ENCODE measurements around the gene ALOX12B.
"Not testable (repeated sequence)": the region's sequence is repeated elsewhere in the genome, so short reads cannot be mapped to it uniquely, and the experiment has no call there.

The ALOX12B gene

GRCh38 chr17:8063761-8064534 is 23.6 kb downstream of the ALOX12B start:
- no peak for DNase-seq

GRCh38 chr17:8062807-8063483 is 24.6 kb downstream of the ALOX12B start:
- no peak for DNase-seq

GRCh38 chr17:8062435-8062806 is 25.1 kb downstream of the ALOX12B start:
- DNase-seq, result no peak

- not testable (repeated sequence) for DNase-seq
Measured at GRCh38 chr17:8061851-8062250, 25.7 kb downstream of the ALOX12B start.

GRCh38 chr17:8060274-8060673 is 27.2 kb downstream of the ALOX12B start:
- no peak for DNase-seq

- DNase-seq, result no peak
Measured at GRCh38 chr17:8059131-8059530, 28.4 kb downstream of the ALOX12B start.

- DNase-seq, result peak; percentile 82
Measured at GRCh38 chr17:8057691-8058114, 29.8 kb downstream of the ALOX12B start.

- no peak for DNase-seq
Measured at GRCh38 chr17:8056976-8057625, 30.4 kb downstream of the ALOX12B start.

- DNase-seq, result no peak
Measured at GRCh38 chr17:8056232-8056975, 31.1 kb downstream of the ALOX12B start.

- DNase-seq, result no peak
Measured at GRCh38 chr17:8055851-8056231, 31.7 kb downstream of the ALOX12B start.

- no peak for DNase-seq
Measured at GRCh38 chr17:8053600-8053999, 33.9 kb downstream of the ALOX12B start.

- DNase-seq, result no peak
Measured at GRCh38 chr17:8052256-8053252, 35.0 kb downstream of the ALOX12B start.

- DNase-seq, result no peak
Measured at GRCh38 chr17:8051831-8052230, 35.7 kb downstream of the ALOX12B start.

GRCh38 chr17:8048736-8049135 is 38.8 kb downstream of the ALOX12B start:
- no peak for DNase-seq

GRCh38 chr17:8048236-8048635 is 39.3 kb downstream of the ALOX12B start:
- DNase-seq, result no peak

GRCh38 chr17:8047769-8048110 is 39.8 kb downstream of the ALOX12B start:
- no peak for DNase-seq

GRCh38 chr17:8046929-8047768 is 40.4 kb downstream of the ALOX12B start:
- no peak for DNase-seq

- DNase-seq, result no peak
Measured at GRCh38 chr17:8046306-8046928, 41.1 kb downstream of the ALOX12B start.

GRCh38 chr17:8044819-8045810 is 42.4 kb downstream of the ALOX12B start:
- DNase-seq, result no peak

All from NCI-H446 treated with DMSO at 0.1 percent for 48 hours (cell line).